Skin epidermis (tissue), 12 donors: ENCODE measurements around the gene MTRFR.
A peak's percentile ranks its signal among the peaks of the same experiment; 100 is the strongest.
"Not testable (repeated sequence)": the region's sequence is repeated elsewhere in the genome, so short reads cannot be mapped to it uniquely, and the experiment has no call there.

Source experiments
- H3K27ac ChIP-seq, 21 experiments: fragments of 200-600 bp; sonication (generic) in 11 of 21; one replicate each; pipeline ENCODE4 v1.5.0; 2020; ENCODE audit warnings: mild to moderate bottlenecking in 3 of 21, inconsistent platforms in 2 of 21, moderate library complexity in 2 of 21
- H3K4me3 ChIP-seq, 7 experiments: fragments of 200-600 bp; sonication (generic) in 2 of 7; one replicate each; pipeline ENCODE4 v1.5.0; 2020; ENCODE audit warnings: inconsistent platforms in 2 of 7, mild to moderate bottlenecking in 2 of 7, moderate library complexity in 1 of 7

The MTRFR gene

DNA sequence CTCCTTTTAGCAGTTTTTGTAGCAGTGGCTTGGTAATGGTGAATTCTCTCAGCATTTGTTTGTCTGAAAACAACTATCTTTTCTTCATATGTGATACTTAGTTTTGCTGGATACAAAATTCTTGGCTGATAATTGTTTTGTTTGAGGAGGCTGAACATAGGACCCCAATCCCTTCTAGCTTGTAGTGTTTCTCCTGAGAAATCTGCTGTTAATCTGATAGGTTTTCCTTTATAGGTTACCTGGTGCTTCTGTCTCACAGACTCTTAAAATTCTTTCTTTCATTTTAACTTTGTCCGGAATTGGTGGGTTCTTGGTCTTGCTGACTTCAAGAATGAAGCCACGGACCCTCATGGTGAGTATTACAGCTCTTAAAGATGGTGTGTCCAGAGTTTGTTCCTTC, 14.9 kb downstream of the MTRFR start:
- not testable (repeated sequence) for H3K4me3 ChIP-seq, H3K27ac ChIP-seq

DNA sequence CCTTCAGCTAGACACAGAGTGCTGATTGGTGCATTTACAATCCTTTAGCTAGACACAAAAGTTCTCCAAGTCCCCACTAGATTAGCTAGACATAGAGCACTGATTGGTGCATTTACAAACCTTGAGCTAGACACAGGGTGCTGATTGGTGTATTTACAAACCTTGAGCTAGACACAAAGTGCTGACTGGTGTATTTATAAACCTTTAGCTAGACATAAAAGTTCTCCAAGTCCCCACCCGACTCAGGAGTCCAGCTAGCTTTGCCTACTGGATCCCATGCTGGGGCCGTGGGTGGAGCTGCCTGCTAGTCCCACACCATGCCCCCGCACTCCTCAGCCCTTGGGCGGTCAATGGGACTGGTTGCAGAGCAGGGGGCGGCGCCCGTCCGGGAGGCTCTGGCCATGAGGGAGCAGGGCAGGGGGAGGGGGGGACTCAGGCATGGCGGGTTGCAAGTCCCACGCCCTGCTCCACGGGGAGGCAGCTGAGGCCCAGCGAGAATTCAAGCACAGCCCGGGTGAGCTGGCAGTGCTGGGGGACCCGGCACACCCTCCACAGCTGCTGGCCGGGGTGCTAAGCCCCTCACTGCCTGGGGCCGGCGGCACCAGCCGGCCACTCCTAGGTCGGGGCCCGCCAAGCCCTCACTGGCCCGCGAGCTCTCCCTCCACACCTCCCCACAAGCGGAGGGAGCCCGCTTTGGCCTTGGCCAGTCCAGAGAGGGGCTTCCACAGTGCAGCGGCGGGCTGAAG, 15.9 kb downstream of the MTRFR start:
- H3K4me3 ChIP-seq = not testable (repeated sequence)
- peak overlapping the region in 1 of 21 experiments; percentile 30 for H3K27ac ChIP-seq

DNA sequence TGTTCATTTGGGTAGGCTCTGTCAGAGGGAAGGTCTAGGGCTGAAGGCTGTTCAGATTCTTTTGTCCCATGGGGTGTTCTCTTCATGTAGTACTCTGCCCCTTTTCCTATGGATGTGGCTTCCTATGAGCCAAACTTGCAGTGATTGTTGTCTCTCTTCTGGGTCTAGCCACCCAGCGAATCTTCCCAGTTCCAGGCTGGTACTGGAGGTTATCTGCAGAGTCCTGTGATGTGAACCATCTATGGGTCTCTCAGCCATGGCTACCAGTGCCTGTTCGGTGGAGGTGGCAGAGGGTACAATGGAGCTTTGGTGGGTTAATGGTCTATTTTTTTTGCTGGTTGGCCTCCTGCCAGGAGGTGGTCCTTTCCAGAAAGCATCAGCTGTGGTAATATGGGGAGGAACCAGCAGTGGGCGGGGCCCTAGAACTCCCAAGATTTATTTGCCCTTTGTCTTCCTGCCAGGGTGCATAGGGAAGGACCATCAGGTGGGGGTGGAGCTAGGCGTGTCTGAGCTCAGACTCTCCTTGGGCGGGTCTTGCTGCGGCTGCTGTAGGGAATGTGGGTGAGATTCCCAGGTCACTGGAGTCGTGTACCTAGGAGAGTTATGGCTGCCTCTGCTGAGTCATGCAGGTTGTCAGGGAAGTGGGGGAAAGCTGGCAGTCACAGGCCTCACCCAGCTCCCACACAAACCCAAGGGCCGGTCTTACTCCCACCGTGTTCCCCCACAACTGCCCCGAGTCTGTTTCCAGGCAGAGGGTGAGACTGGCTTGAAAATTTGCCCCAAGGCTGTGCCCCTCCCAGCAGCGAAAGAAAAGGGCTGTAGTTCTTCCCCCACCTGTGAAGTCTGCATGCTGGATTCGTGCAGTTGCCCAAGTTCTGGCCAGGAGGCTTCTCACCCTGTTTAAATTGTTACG, 17.5 kb downstream of the MTRFR start:
- Histone ChIP-seq H3K27ac (peak overlapping the region; percentile 30 to 87 (median 75)), H3K4me3 (no peak overlapping the region)

DNA sequence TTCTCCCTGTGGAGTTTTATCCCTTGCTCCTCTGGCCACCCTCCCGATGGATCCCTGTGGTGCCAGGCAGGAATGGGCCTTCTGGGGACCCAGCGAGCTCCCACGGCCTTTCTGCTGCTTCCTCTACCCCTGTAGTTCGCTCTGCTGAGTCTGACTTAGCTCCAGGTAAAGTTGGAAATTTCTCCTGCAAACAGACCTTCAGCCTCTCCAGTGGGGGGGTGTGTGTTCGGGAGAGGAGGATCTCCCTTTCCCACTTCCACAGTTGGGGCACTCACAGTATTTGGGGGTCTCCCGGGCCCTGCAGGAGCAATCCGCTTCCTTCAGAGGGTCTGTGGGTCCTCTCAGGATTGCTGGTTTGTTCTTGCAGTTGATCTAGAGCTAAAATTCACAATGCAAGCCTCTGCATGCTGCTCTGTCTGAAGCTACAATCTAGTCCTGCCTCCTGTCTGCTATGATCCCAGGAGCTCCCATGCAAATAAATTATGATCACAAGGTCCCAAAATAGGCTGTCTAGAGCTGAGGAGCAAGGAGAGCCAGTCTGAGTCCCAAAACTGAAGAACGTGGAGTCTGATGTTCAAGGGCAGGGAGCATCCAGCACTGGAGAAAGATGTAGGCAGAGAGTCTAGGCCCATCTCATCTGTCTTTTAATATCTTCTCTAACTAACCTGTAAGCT, 18.3 kb downstream of the MTRFR start:
- H3K27ac ChIP-seq = peak overlapping the region; percentile 30 to 87 (median 75)
- H3K4me3 ChIP-seq = no peak overlapping the region

DNA sequence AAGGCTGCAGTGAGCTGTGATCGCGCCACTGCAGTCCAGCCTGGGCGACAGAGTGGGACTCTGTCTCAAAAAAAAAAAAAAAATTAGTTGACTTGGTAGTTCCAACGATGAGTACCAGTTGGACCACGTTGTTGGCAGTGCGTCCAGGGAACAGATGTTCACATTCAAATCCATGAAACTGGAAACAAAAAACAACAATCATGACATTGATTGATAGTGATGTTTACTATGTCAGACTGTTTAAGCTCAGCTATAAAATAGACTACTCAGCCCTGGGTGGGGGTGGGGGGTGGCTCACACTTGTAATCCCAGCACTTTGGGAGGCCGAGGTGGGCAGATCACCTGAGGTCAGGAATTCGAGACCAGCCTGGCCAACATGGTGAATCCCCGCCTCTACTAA, 19.1 kb downstream of the MTRFR start:
- not testable (repeated sequence) for H3K4me3 ChIP-seq
- H3K27ac ChIP-seq = peak overlapping the region in 7 of 21 experiments; percentile 5 to 87 (median 69)

DNA sequence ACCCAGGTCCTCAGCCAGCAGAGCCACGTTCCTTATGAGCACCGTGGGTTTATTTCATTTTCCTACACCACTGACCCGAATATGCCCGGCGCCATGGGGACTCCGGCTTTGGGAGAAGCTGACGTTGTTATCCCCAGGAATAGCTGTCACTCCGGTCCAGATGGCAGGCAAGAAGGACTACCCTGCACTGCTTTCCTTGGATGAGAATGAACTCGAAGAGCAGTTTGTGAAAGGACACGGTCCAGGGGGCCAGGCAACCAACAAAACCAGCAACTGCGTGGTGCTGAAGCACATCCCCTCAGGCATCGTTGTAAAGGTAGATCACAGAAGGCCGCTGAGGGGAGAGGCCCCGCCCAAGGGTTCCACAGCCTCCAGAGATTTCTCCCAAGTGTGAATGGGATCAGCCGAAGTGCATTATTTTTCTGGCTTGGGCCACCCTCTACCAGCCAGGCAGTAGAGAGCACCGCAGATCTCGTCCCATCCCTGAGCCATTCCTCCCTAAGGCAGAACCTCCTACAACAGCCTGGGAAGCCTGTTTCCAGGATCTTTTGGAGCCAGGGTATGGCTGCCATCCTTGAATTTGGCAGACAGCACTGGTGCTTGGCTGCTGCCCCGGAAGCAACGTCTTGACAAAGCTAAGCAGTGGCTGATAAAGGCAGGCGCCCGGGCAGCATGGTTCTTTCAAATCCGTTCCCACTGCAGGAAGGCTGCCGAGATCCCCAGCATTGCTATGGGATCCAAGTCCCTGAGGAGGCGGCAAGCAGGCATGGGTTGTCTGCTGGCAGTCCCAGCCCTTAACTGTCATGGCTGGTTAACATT, 20.6 kb downstream of the MTRFR start:
- H3K4me3 ChIP-seq = no peak overlapping the region
- peak overlapping the region in 6 of 21 experiments; percentile 26 to 57 (median 50) for H3K27ac ChIP-seq

DNA sequence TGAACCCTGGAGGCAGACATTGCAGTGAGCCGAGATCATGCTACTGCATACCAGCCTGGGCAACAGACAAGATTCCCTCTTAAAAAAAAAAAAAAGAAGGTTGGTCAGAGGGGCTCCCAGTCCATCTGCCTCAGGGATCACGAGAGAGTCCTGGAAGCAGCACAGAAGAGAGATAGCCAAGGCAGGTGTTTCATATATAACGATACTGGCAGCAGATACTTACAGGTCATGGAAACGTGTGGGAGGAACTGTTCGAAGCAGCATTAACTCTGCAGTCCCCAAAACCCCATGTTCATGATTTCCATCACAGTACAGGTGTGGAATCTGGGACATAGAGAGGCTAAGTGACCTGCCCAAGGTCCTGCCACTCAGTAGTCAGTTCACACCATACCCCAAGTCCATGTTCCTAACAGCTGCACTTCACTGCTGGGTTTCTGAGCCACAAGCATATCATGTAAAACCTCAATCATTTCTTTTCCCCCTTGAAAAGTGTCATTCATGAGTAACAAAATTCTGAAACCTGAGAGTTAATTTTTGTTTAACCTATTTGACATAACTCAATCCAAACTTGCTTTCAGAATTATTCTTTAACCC, 21.7 kb downstream of the MTRFR start:
- Histone ChIP-seq H3K4me3 (no peak overlapping the region), H3K27ac (peak overlapping the region in 2 of 21 experiments; percentile 51 to 57)

DNA sequence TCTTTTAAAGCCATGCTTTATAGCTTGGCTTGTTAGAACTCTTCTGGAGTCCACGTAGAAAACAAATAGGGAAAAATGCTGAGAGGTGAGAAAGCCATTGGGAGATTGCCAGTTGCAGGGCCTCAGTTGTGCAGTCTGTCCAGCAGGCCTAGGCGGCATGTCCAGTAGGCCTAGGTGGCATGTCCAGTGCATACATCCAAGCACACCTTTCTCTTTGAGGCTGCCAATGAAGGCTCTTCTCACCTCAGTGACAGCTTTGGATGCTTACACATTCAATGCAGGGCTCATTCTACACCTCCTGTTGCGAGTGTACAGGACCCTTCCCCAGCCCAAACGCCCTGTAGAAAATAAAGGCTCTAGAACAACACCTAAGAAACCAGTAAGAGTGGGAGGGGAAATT, 25.4 kb downstream of the MTRFR start:
- no peak overlapping the region for H3K4me3 ChIP-seq

DNA sequence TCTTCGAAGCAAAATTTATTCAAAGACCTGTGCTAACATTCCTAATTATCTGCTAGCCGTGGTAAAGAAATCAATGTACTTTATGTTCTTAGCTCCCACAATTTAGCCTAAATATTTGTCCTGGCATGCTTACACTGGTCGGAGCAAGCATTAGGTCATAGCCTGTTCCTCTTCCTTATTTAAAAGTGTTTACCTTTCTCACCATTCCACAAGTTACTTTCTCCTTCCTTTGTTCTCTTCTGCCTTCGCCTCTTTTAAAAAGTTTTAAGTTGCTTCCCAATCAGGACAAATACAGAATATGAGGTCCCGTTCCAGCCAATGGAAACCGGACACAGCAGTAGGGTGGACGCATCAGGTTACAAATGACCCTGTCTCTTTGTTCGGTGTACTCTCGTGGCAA, 26.8 kb downstream of the MTRFR start:
- Histone ChIP-seq H3K27ac (no peak overlapping the region), H3K4me3 (no peak overlapping the region)

More for the DNA sequence above, 25.4 kb downstream of the MTRFR start:
- no peak overlapping the region for H3K27ac ChIP-seq

DNA sequence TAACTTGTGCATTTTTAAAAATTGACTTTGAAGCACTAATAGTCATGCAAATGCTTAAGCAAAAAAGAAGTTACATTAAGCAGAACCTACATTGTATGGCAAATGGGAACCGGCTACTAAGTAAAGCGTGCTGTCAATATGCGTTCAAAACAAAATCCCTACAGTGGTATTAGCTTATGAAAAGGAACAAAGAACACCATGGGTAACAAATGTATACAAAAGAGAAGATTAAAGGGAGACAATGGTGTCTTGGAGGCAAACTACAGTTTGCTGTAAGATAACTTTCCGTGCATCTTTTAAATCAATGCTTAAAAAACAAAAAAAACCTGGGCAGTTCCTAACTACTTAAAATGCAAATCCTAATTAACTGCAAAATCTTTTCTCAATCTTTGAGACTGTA, 28.0 kb downstream of the MTRFR start:
- H3K27ac ChIP-seq = no peak overlapping the region

DNA sequence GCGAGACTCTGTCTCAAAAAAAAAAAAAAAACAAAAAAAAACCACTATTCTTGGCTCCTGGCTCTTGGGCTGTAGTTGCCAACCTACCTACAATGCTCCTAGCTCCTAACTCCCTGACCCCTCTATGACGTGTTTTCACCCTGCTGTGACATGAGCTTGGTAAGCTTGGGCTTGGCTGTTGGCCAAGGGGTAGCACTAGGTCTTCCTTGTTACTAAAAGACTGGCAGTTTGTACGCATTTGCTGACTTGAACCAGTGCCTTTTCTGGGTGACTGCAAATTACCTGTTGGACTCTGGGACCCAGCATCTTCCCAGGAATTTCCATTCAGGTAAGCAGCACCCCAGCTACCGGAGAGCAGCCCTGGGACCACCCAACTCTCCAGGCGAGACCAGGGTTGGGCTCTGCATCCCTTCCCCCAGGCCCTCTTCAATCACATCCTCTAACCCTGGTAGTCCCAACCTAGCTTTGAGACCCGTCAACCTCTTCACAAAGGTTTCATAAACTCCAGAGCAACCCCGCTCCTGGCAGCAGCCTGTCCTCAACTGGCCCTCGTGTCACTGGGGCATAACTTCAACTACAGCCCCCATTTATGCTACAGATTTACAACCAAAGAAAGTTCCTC, 30.1 kb downstream of the MTRFR start:
- no peak overlapping the region for H3K27ac ChIP-seq
- no peak overlapping the region for H3K4me3 ChIP-seq

More for the DNA sequence above, 28.0 kb downstream of the MTRFR start:
- no peak overlapping the region for H3K4me3 ChIP-seq

DNA sequence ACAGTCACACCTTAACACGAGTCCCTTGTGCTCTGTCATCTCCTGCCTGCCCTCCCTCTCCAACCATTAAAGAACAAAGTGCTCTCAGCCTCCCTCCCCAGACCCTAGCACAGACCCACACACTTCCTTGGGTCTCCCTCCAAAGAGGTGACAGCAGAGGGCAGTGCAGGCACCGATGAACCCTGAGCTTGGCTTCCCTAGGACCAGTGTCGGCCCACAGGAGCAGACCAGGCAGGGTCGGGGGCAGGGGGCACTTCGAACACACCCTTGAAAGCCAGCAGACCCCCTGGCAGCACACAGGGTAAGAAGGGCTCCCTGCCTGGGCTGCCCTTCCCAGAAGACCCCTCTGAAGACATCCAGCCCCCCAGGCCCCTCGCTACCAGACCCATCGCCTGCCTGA, 31.4 kb downstream of the MTRFR start:
- Histone ChIP-seq H3K4me3 (no peak overlapping the region), H3K27ac (no peak overlapping the region)

DNA sequence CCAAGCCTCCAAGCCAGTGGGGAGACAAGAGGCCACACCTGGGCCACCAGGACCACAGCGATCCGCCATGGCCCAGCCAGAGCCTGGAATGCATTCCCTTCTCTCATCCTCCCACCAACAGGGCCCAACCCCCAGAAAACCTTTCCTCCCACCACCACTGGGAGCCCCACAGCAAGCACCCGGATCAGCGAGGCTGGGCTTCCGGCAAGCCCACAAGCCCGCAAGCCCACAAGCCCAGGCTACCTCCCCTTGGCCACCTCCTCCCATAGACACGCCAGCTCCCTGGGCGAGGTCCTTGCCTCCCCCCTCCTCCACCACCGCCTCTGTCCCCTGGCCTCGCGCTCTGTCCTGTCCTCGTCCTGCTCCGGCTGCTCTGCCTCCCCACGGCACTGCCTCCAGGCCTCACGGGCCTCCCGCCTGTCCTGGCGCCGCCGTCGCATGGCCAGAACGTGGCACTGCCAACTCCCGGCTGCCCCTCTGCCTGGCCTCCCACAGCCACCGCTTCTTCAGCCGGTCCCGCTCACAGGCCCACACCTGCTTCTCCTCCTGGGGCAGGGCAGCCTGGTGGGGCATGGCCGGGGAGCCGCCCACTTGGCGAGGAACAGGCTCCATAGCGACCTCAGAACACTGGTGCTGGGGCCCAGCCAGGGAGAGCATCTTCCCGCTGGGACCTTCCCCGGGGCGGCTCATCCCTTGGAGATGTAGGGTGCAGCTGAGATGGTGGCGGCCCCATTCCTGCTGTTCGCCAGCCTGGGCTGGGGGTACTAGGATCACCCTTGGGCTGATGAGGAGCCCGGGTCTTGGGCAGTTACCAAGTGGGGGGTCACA, 32.8 kb downstream of the MTRFR start:
- Histone ChIP-seq H3K4me3 (no peak overlapping the region), H3K27ac (peak overlapping the region in 3 of 21 experiments; percentile 11 to 44 (median 14))

DNA sequence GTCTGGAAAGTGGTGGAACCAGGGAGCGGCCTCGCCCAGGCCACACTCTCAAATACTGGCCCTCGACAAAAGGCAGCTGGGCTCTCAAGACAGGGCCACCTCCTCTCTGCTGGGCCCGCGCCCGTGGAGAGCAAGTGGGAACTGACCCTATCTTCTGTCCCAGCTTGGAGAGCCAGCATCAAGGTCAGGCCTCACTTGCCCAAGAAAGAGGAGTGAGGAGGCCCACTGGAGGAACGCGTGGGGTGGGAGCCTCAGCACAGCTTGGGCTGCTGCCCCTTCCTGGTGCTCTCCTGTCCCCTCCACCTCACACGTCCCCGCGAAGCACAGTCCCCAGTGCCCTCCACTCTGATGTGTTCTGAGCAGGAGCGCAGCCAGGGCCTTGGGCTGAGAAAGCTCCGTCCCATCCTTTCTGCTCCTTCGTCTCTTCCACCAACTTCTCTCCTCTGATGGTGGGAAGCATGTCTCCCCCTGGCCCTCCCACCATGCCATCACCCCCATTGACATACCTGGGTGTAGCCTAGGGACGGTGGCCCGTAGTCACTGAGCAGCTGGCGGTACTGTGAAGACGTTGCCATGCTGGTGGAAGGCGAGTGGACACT, 33.5 kb downstream of the MTRFR start:
- Histone ChIP-seq H3K27ac (no peak overlapping the region), H3K4me3 (no peak overlapping the region)

DNA sequence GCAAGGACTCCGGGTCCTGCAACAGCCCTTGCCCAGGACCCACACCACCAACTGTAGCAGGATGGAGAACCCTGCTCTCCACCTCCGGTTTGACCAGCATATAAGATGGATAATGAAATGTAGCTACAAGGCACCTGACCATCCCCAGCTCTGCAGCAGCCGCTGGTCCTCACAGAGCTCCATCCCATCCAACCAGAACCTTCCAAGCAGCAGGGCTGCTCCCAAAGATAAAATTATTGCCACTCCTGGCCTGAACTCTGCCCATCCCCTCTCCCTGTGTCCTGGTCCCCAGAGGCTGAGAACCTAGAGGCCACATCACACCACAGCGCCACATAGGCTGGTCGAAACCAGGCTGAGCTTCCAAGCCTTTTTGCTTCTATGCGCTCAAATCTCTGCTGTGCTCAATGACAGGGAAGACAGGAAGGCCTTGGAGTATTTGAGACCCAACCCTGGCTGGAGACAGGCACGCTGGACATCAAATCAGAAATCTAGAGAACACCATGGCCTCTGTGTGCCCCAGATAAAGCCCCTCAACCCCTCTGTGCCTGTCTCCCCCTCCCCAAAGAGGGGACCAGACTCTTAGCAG, 34.2 kb downstream of the MTRFR start:
- H3K4me3 ChIP-seq = no peak overlapping the region
- peak overlapping the region in 9 of 21 experiments; percentile 6 to 90 (median 63) for H3K27ac ChIP-seq

DNA sequence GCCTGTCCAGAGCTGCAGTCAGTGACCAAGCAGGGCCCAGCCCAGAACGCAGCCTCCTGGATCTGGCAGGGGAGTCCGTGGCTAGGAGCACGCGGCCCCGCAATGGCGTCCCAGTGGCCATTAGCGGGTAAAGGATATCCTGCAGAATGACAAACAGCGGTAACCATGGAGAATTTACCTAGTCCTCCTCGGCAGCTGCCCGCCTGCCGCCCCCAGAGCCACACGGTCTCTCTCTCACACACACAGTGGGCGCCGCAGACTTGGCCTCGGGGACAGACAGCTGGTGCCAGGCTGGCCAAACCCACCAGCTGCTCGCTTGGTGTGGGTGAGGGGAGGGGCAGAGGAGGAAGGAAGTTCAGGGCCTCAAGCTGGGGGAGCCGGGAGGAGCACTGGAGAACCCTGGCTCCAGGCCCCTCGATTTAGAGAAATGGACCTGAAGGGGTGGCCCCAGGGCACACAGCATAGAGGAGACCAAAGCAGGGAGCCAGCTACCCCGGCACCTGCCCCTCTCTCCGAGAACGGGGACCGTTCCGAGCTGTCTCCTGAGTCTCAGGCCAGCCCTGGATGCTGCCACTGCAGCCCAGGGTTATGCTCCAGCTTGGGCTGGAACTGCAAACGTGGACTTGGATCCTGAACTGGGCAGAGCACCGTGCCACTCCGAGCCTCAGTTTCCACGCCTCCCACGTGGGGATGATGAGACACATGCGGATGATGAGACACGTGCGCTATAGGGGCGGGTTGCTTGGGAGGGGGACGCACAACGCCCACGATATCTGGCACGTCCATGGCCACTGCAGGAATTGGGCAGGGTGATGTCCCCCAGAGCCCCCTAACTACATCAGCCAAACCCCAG, 35.0 kb downstream of the MTRFR start:
- H3K27ac ChIP-seq = peak overlapping the region in 13 of 21 experiments; percentile 51 to 90 (median 80)
- peak overlapping the region in 1 of 7 experiments; percentile 0 for H3K4me3 ChIP-seq
